ENCODE results near the gene NSG1. TPM values are rescaled to one million over a fixed set of nuclear protein-coding genes. Genes with fewer than 3 reads are reported as not detected.

NSG1 gene
- total RNA-seq, 3 donors from 2014 or later: 1.2 to 7.9 (median 3.3) TPM

DNA sequence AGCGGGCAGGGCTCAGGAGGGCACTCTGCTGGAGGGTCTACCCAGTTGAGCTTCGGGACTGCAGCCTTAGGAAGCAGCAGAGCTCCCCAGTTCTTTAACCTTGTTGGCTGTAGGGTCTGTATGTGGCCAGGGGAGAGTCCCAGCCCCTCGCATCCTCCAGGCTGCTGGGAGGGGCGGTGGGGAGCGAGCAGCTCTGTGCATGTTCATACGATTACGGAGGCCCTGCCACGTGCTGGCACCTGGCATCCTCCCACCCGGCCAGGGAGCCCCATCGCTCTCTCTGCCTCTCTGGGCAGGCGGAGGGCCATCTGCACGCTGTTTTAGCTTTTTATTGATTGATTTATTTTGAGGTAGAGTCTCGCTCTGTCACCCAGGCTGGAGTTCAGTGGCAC lies 21.2 kb downstream of the NSG1 start:
- H3K9me3 ChIP-seq: no peaks in the 10 kb centered on the region
- H3K4me1 ChIP-seq (ENCODE audit: low read depth): no peaks in the 10 kb centered on the region
- H3K4me3 ChIP-seq: no peak overlapping the region
- peak in 1 of 3 donors; percentile 31 for DNase-seq
- TF ChIP-seq CTCF (IDR thresholded peaks at IDR 0.05): no peak
- no peak for ATAC-seq
- intact Hi-C loops (cut with DNase I, micrococcal nuclease): no loop called here
- H3K36me3 ChIP-seq (ENCODE audit: low read depth): no peaks in the 10 kb centered on the region

GRCh38 chr4:4408576-4409335 lies 21.9 kb downstream of the NSG1 start:
- peak in 1 of 3 donors; percentile 34 for DNase-seq
- TF ChIP-seq CTCF (IDR thresholded peaks at IDR 0.05): no peak
- Histone ChIP-seq H3K4me3 (no peak overlapping the region), H3K9me3 (no peaks in the 10 kb centered on the region), H3K36me3 (ENCODE audit: low read depth) (no peaks in the 10 kb centered on the region), H3K4me1 (ENCODE audit: low read depth) (no peaks in the 10 kb centered on the region)
- ATAC-seq: no peak
- intact Hi-C loops (cut with DNase I, micrococcal nuclease): no loop called here

- H3K4me1 ChIP-seq (ENCODE audit: low read depth): no peaks in the 10 kb centered on the region
- ATAC-seq: no peak
- no peaks in the 10 kb centered on the region for H3K36me3 ChIP-seq (ENCODE audit: low read depth)
- H3K4me3 ChIP-seq: no peak overlapping the region
- DNase-seq: no peak
- intact Hi-C loops (cut with DNase I, micrococcal nuclease): no loop called here
- H3K9me3 ChIP-seq: no peaks in the 10 kb centered on the region
- no peak for TF ChIP-seq CTCF (IDR thresholded peaks at IDR 0.05)
Measured at GRCh38 chr4:4409416-4410115, 22.7 kb downstream of the NSG1 start.

- Histone ChIP-seq H3K9me3 (no peaks in the 10 kb centered on the region), H3K4me3 (no peak overlapping the region), H3K36me3 (ENCODE audit: low read depth) (no peaks in the 10 kb centered on the region), H3K4me1 (ENCODE audit: low read depth) (no peaks in the 10 kb centered on the region)
- DNase-seq (no peak), ATAC-seq (no peak)
- intact Hi-C loops (cut with DNase I, micrococcal nuclease): no loop called here
- TF ChIP-seq CTCF (IDR thresholded peaks at IDR 0.05): no peak
Measured at GRCh38 chr4:4410271-4410670, 23.4 kb downstream of the NSG1 start.

GRCh38 chr4:4411906-4412305 lies 25.0 kb downstream of the NSG1 start:
- no peak overlapping the region for H3K4me3 ChIP-seq
- no peaks in the 10 kb centered on the region for H3K4me1 ChIP-seq (ENCODE audit: low read depth)
- no peaks in the 10 kb centered on the region for H3K9me3 ChIP-seq
- ATAC-seq (no peak), DNase-seq (no peak)
- intact Hi-C loops (cut with DNase I, micrococcal nuclease): no loop called here
- no peak for TF ChIP-seq CTCF (IDR thresholded peaks at IDR 0.05)
- no peaks in the 10 kb centered on the region for H3K36me3 ChIP-seq (ENCODE audit: low read depth)

Measured in mucosa of descending colon (tissue), 3 donors.